ENCODE measurements around the gene OPCML.

OPCML gene

DNA sequence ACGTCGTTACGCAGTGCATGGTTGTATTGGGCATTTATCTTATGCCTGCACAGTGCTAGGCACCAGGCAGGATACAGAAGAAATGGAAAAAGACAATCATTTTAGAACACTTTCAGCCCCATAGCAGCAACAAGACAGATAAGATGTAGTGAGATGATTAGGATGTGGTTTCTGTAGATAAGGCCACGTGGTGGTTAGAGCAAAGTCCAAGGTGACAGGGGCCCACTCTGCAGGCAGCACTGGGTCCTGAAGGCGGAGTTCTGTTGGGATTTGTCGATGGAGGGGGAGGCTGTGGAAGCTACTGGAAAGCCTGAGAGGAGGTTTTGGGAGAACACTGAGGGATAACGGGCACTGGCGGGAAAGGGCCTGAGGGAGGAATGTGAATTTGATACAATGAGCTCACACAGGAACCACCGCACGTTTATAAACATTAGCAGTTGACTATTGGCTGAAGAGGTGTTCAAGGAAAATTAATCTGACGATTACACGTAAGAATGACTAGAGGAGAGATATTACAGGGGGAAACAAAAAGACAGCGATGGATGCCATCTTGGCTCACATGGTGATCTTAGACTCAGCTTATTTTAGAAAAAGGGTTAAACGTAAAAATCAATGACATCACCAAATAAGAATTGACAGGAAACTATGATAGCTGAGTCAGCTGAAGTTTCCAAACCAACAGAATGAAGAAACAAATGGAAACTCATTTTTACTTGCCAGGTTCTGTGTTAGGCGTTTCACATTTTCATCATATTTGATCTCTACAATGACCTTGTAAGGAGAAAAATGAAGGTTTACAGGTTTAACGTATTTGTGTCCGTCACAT, 551.0 kb downstream of the OPCML start:
- no peak for DNase-seq (ENCODE audit: low read depth)

DNA sequence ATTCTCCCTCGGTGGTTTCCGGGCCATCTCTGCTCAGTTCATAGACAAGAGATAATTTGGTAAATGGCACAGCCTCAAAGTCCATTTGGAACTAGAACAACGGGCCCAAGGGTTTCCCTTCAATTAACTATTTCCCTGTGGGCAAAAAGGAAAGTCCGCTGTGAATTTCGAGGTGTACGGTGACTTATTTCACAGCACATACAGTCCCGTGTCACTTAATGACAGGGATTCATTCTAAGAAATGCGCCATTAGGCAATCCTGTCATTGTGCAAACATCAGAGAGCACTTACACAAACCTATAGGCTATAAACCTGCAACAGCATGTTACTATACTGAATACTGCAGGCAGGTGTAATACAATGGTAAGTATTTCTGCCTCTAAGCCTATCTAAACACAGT, 551.6 kb downstream of the OPCML start:
- DNase-seq (ENCODE audit: low read depth), result no peak

DNA sequence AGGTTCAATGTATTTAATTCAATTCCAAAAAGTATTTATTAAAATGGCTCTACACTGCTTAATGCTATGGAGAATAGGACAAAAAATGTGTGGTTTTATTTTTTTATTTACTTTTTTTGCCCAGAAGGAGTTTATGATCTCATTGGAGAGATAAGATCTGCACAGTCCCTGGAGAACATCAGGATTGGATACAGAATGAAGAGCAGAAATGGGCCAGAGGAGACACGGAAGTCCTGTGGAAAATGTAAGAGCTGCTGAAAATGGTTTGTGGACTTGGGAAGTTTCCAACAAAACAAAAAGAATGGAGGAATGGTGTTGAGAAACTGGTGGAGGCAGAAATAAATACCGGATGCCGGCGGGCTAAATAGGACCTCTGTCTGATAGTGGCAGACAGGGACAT, 554.6 kb downstream of the OPCML start:
- peak; percentile 73 for DNase-seq (ENCODE audit: low read depth)

DNA sequence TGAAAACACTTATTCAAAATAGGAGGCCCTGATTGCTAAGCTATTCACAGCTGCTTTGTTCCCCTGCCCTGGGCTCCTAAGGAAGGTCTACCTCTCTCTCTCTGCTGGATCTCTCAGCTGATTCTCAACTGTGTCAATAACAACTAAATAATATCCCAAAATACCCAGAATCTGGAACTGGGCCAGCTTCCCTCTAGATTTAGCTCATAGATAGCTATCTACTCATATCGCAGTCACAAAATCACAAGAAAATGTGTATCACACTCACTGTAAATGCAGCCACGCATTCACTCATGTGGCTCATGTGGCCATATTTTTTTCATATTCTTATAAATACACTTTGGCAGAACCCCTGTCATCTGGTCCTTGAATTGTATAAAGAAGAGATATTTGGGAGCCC, 555.1 kb downstream of the OPCML start:
- no peak for DNase-seq (ENCODE audit: low read depth)

DNA sequence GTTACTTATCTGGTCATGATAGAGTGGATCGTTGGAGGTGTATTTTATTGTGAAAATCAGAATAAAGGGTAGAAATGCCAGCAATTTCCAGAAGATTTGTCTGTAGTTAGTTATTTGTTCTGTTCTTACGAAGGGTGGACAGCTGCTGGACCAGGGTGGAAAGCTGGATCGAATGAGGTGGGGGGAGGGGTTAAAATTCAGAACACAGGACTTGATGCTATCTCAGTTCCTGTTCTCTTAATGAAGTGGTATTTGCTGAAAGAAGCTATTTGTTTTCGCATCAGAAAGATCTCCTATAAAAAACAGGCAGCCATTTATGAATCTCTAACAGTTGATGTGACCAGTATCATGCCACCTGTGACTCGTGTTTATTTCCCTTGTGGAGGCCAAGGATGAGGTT, 556.2 kb downstream of the OPCML start:
- no peak for DNase-seq (ENCODE audit: low read depth)

DNA sequence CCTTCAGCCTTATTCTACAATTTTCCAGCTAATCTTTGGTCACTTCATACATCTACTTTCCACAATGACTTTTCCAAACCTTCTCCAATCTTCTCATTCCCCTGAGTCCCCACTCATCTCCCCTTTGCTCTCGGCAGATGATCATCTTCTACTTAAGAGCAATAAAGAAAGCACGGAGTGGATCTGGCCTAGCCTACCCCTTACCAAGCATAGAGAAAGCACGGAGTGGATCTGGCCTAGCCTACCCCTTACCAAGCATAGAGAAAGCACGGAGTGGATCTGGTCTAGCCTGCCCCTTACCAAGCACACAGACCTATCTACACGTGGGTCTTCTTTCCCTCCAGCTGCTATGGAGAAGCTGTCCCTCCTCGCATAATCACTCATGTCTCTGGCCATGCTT, 558.6 kb downstream of the OPCML start:
- no peak for DNase-seq (ENCODE audit: low read depth)

DNA sequence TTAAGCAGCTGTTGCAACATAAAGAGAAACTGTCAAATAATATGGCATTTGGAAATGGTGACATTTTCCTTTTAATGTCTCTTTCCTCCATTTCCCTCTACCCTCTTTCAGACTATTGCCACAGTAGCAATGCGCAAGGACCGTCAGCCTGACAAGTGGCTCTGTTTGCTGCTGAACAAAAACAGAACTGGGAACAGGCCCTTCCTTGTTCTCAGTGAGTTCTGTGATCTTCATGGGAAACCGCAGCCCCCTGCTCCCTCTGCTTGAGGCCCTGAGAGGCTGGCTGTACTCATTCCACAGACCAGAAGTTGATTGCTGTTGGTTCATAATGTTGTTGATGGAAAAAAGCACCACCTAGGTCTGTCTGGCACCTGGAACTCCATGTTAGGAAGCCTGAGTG, 559.7 kb downstream of the OPCML start:
- DNase-seq (ENCODE audit: low read depth), result no peak

DNA sequence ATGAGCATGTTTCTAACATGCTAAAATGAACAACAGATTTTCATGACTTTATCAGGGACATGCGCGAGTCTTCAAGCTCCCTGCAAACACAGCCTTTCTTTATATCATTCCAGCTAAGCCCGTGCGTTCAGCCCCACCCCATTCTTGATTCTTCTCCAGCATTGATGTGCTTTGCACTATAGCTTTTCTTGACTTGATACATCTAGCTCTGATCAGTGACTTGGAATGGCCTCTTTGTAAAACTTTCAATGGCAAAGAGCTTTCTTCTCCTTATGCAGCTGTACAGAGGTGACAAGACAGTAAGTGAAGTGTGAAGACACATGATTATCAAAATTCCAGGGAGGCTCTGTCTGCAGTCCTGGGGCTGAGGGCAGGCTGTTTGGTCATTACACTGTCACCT, 561.0 kb downstream of the OPCML start:
- no peak for DNase-seq (ENCODE audit: low read depth)

DNA sequence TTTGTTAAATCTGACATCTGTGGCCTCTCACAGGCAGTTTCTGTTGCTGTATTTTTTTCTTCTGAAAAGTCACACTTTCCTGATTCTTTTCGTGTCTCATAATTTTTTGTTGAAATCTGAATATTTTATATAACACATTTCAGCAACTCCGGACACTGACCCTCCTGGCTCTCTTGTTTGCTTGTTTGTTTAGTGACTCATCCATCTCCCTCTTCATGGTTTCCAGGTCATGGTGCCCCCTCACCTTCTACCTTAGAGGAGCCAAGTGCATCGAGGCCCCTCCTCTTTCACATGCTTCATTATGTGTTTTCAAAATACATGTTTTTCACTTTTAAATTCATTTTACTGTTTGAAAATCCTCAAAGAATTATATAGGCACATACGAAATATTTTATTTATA, 562.4 kb downstream of the OPCML start:
- no peak for DNase-seq (ENCODE audit: low read depth)

DNA sequence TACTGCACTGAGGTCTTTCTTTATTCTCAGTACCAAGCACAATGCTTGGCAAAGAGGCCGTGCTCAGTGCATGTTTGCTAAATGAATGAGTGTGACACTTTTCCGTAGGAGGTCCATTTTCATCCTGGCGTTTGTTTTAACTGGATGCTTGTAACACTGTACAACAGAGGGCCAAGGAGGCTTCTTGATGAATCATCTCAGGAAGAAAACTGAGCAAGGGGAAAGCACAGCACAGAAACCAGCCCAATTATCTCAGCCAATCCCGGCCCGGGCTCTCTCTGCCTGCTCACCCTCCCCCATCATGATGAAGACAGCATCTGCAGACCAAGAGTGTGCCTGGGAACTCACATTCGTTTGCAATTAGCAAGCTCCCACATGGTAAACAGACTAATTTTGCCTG, 570.3 kb downstream of the OPCML start:
- peak; percentile 96 for DNase-seq (ENCODE audit: low read depth)

DNA sequence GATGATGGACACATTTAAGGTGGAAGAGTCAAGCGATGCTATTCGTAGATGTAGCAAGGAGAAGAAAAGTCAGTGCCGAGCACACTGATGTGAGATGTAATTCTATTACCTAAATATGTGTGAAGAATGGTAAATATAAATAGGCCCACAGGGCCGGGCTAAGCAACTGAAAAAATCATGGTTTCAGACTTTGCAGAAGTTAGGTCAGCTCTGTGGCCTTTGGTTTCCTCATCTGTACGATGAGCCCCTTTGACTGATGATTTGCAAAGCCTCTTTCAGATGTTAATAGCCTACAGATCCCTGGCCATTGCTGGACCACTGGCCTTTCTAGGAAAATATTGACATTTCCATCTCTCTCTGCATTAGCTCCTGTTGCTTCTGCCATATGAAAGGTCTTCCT, 570.8 kb downstream of the OPCML start:
- DNase-seq (ENCODE audit: low read depth), result no peak

DNA sequence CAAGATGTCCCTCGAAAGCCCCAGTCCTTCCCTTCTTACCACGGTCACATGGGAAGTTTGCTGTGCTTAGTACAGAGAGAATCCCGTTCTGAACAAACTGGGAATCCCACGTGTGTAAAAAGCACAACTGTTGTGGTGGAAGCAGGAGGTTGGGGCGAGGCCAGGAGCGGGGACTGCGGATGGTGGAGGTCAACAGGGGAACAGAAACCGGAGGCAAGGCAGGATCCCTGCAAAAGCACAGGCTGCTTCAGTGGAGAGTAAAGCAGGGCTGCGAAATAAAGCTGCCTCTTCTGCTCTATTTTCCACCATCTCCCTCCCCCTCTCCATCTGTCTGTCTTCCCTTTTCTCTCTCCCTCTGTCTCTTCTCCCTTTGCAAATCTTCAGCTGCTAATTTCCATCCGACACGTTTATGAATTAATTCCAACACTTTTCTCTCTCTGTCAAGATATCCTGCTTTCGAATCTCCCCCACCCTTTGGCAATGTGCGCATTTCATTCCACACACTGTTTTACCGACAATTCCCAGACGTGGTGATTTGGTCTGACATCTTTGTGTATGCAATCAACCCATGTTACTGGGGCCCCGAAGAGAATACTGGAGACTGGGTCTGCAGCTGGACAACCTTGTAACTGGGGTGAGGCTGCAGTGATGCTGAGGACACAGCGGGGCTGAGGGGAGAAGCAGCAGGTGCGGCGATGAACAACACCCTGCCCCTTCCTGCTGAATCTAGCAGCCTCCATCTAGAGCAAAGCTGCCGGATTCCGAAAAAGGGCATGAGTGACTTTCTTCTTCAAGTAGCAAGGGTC, 571.8 kb downstream of the OPCML start:
- no peak for DNase-seq (ENCODE audit: low read depth)

DNA sequence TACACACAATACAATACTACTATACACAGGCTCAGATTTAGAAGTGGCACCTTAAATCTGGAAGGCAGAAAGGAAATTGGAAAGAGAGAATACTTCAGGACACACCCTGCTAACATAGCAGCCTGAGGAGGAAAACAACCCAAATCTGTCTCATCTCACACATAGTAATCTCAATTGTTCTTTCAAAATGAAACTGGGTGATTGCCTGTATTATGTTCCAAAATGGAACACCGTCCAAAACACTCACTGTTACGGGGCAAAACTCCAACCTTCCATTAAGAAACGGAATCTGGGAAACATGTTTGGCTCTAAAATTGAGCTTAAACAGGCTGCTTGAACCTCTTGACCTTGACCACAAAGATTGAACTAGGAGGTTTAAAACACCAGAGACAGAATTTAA, 572.6 kb downstream of the OPCML start:
- DNase-seq (ENCODE audit: low read depth), result no peak

DNA sequence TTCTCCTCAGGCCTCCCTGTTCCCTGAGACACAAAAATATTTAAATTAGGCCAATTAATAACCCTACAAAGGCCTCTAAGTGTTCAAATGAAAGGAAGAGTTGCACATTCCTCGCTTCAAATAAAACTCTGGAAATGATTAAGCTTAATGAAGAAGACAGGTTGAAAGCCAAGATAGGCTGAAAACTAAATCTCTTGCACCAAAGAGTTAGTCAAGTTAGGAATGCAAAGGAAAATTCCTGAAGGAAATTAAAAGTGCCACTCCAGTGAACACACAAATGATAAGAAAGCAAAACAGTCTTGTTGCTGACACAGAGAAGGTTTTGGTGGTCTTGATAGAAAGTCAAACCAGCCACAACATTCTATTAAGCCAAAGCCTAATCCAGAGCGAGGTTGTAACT, 574.4 kb downstream of the OPCML start:
- DNase-seq (ENCODE audit: low read depth), result no peak

DNA sequence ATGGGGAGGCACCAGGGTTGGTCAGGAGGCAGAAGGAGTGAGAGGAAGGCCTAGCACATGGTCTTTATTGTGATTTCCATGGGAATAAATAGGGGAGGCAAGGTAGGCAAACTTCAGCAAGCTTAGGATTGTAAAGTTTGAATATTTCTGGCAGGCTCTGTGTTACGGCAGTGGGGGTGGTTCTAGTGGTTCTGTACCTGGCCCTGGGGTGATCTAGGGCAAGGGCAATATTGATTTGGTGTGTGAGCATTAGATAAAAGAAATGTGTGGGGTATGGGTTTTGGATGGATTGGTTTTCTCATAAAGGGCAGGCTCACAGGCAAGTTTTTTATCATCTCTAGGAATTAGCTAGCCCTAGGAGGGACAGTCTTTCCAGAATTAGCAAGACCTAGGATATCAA, 584.0 kb downstream of the OPCML start:
- no peak for DNase-seq (ENCODE audit: low read depth)

DNA sequence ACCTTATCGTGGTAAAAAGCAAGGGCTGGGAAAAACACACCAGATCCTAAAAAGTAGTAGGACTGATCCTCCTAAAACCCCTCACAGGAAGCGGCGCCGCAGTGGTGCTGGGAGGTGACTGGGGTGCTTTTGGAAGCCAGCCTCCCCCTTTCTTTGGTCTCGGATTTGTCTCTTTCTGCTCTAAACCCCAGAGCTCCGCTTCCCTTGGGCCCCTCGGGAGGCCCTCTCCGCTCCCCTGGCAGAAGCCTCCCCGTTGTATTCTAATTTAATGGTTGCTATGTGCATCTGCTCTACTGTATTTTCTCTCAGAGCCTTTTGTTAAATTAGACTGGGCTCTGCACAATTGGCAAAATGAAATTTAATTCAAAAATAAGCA, 587.7 kb downstream of the OPCML start:
- DNase-seq (ENCODE audit: low read depth), result no peak

DNA sequence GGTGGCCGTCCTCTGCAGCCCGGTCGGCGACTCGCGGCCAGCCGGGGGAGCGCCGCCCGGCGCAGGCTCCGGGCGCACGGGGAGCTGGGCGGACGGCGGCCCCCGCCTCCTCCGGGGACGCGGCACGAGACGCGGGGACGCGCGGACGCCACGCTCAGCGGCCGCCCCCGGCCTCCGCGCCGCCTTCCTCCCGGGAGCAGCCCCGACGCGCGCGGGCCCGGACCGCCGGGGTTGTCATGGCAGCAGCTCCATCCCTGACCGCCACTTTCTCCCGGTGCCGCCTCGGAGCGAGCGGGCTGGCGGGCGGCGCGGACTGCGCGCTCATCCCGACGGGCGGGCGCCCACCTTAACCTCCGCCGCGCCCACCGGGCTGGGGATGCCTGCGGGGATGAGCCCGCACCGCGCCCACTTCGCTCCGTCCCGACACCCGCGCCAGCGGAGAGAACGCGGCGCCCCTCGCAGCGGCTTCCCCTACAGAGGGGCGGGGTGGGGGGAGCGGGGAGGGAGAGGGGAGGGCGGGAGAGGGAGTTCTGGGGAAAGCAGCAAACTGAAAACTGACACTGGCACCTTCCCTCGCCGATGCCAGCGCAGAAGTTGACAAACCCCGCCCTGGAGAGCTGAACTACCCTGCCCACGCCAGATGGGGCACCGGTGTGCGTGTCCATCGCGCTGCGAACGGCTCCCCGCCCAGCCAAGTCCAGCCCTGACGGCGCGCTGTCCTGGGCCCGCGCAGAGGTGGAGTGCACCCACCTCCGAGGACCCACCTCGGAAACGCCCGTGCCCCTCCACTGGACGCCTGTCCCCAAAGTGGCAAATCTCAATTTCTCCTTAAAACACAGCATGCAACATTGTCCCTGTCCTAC, 588.4 kb downstream of the OPCML start:
- peak; percentile 33 for DNase-seq (ENCODE audit: low read depth)

DNA sequence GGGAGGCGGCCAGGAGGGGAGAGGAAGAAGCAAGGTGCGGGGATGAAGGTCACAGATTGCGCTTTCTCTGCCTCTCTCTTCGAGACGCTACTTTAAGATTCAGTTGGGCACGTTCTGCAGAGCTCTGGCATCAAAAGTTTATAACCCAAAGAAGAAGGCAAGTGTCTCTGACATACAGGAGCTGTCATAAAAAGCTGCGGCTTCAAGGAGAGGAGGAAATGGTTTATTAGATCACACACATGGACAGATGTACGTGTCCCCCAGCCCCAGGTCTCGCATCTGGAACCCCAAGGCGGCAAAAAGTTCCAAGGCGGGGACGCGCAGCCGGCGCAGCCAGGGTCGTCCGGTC, 589.0 kb downstream of the OPCML start:
- DNase-seq (ENCODE audit: low read depth), result peak; percentile 35

DNA sequence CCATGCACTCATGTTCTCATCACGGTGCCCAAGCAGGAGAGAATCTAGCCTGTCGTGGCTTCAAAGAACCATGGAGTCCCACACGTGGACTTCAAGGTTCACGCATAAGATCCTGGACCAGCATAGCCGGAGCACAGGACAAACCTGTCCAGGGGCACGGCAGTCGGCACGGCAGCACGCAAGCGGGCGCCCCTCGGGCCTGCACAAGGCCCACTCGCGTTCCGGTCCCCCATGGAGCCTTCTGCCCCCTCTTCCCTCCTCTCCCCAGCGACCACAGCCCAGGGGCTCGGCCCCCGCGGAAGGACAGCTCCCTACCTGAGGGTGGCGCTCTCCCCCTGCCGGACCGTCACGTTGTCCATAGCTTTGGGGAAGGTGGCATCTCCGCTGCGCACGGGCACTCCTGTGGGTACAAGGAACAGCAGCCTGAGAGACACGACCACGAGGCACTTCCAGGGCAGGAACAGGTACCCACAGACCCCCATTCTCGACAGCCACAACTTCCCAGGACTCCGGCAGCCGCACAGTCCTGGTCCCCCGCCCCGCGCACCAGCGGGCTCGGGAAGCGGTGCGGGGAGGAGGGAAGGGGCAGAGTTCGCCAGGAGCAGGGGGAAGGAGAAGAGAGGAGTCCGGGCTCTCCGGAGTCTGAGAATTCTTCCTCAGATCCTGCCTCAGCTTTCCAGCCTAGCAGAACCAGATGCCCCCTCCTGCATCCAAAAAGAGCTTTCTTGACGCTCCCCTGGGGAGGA, 589.5 kb downstream of the OPCML start:
- no peak for DNase-seq (ENCODE audit: low read depth)

DNA sequence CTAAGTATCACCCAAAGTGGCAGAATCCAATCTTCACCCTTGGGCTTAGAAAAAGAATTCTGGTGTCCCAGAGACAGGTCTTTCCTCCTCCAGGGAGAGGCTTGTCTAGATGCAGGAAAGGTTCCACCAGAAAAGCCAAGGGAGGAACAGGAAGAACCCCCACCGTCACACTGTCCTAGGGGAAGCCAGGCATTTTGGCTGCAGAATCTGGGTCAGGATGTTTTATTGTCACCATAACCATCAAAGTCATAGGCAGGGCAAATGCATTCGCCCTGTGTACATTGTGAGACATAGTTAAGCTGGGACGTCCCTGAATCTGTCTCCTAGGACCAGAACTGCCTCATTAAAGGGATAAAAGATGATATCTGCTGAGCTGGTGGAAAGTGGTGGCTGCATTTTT, 590.5 kb downstream of the OPCML start:
- DNase-seq (ENCODE audit: low read depth), result no peak

DNA sequence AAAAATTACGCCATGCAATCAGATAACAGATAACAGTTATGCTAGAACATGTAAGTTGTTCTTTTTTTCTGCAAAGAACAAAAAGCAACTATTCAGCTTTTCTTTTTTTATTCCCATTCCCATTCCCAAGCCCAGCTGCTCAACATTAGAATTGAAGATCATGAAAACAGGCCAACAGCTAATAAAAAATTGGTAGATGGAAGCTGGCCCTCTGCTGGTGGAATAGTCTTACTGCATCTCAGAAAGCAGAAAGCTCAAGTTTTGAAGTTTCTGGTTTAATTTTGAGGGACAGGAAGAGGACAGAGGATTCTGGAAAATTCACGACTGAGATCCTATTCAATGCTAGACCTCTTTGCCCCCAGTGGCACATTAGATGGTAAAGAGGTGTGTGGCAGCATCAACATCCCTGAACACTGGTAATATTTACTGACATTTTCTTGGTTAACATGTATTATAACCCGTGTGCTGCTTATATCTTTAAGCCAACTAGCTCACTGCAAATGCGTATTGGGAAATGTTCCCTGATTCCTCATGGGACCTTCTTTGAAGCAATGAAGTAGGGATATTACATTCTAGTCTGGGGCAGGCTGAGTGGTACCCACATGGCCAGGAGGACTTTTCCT, 591.2 kb downstream of the OPCML start:
- DNase-seq (ENCODE audit: low read depth), result peak; percentile 56

DNA sequence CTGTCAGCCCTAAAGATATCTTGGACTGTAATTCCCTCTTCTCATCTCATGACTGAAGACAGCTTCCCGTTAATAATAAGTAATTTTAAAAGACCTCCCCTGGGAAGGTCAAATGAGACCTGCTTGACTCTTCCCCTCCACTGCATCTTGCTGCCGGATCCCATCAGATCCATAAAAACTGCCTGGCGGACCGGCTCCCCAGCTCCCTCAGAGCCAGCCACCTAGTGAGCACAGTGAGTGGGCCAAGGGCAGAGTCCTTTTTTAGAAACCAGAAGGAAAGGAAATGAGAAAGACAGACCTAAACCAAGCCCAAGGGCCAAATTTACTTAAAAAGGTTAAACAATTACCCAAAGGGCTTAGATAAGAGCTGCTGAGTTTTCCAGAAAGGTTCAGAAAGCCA, 595.3 kb downstream of the OPCML start:
- no peak for DNase-seq (ENCODE audit: low read depth)

Data from EH (cell line).